Hepatocyte (in vitro differentiated cells): Measurements from ENCODE around the gene CCBE1. TPM values are rescaled to one million over a fixed set of nuclear protein-coding genes. Genes with fewer than 3 reads are reported as not detected.

Experiments
- DNase-seq: peaks from one replicate; pipeline ENCODE4 v3.0.0-alpha.2; 2016; ENCODE audit warnings: low spot score
- H2AFZ ChIP-seq: fragments of 200-600 bp; sonication (generic); 2 replicates; pipeline ENCODE4 v1.6.0; 2016; ENCODE audit warnings: antibody characterized with exemption, mild to moderate bottlenecking
- H3K27ac ChIP-seq: fragments of 200-600 bp; sonication (generic); 2 replicates; pipeline ENCODE4 v1.5.1; 2016; ENCODE audit warnings: mild to moderate bottlenecking
- H3K27me3 ChIP-seq: fragments of 200-600 bp; sonication (generic); 2 replicates; pipeline ENCODE4 v1.6.1; 2016
- H3K36me3 ChIP-seq: fragments of 200-600 bp; sonication (generic); replicated peaks from 2 replicates; pipeline ENCODE4 v1.5.1; 2016; ENCODE audit warnings: low read depth; ENCODE audit not compliant: insufficient read depth
- H3K4me1 ChIP-seq: fragments of 200-600 bp; sonication (generic); 2 replicates; pipeline ENCODE4 v1.5.1; 2016; ENCODE audit warnings: mild to moderate bottlenecking, moderate library complexity; ENCODE audit not compliant: insufficient read depth
- H3K4me2 ChIP-seq: fragments of 200-600 bp; sonication (generic); 2 replicates; pipeline ENCODE4 v1.6.0; 2016
- H3K4me3 ChIP-seq: fragments of 200-600 bp; sonication (generic); 2 replicates; pipeline ENCODE4 v1.5.1; 2016; ENCODE audit warnings: mild to moderate bottlenecking
- H3K79me2 ChIP-seq: fragments of 200-600 bp; sonication (generic); 2 replicates; pipeline ENCODE4 v1.6.0; 2017; ENCODE audit warnings: mild to moderate bottlenecking
- H3K9me2 ChIP-seq: fragments of 200-600 bp; sonication (generic); replicated peaks from 2 replicates; pipeline ENCODE4 v1.6.0; 2017; ENCODE audit warnings: mild to moderate bottlenecking; ENCODE audit not compliant: insufficient read depth
- H3K9me3 ChIP-seq: fragments of 200-600 bp; sonication (generic); 2 replicates; pipeline ENCODE4 v1.5.1; 2016; ENCODE audit warnings: low read depth, mild to moderate bottlenecking
- H4K20me1 ChIP-seq: fragments of 200-600 bp; sonication (generic); 2 replicates; pipeline ENCODE4 v1.6.0; 2016; ENCODE audit warnings: mild to moderate bottlenecking; ENCODE audit not compliant: insufficient read depth, poor library complexity, severe bottlenecking
- EZH2 ChIP-seq: fragments of 200-600 bp; sonication (generic); IDR thresholded peaks from 2 replicates; pipeline ENCODE4 v1.6.1; 2016; ENCODE audit warnings: antibody characterized with exemption, mild to moderate bottlenecking, borderline replicate concordance
- EZH2phosphoT487 ChIP-seq: fragments of 200-600 bp; sonication (generic); IDR thresholded peaks from one replicate; pipeline ENCODE4 v1.6.1; 2018; ENCODE audit warnings: antibody characterized with exemption, mild to moderate bottlenecking, low read depth, moderate library complexity; ENCODE audit not compliant: unreplicated experiment, severe bottlenecking
- WGBS: methylation state at CpG from one replicate; pipeline ENCODE4 v1.1.6; 2016; ENCODE audit warnings: low lambda C conversion rate; ENCODE audit errors: missing lambda C conversion rate; 5-methylcytosine and 5-hydroxymethylcytosine counted together
- polyA plus RNA-seq: library from polyadenylated mRNA; unstranded; fragments of >200 nt; fragmentation: Nextera tagmentation; extraction: Ambion mirVana; gene quantifications from 2 replicates; pipeline ENCODE4 v1.2.1, GENCODE V29; 2016
- total RNA-seq: library from RNA; depleted of rRNA; stranded (reverse); fragments of >200 nt; gene quantifications from 2 replicates; pipeline ENCODE4 v1.2.3, GENCODE V29; 2014
- TF ChIP-seq, protein P1 (sequence below): fragments of 200-600 bp; sonication (generic); IDR thresholded peaks from 2 replicates; pipeline ENCODE4 v1.5.1; 2016; ENCODE audit warnings: antibody characterized with exemption, mild to moderate bottlenecking; ENCODE audit not compliant: poor library complexity

Gene CCBE1
- total and polyA plus RNA-seq, 2 experiments from 2014 or later: 3.1 to 9.2 TPM

DNA sequence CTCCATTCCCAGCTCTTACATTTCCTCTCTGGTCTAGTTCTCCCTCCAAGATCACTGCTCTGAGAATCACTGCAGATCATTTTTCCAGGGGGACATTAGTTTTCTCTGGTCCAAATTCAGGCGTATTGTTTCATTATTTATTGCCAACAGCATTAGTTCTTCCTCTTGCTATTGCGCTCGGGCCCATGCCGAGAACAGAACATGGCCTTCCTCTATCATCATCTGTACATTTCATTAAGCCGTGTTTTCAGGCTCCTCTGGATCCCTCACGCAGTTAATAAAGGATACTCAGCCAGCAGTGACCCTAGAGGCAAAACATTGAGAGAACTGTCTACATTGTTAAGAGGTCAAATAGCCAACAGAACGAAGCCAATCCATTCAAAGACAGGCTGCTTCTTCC, 63.9 kb downstream of the CCBE1 start:
- no peak for DNase-seq
- Histone ChIP-seq H3K27ac (no peak overlapping the region), H3K9me3 (no peaks in the 10 kb centered on the region), H3K36me3 (no peaks in the 10 kb centered on the region), H3K9me2 (no peaks in the 10 kb centered on the region), H3K4me1 (no peaks in the 10 kb centered on the region), H2AFZ (no peak overlapping the region), H4K20me1 (no peaks in the 10 kb centered on the region), H3K27me3 (no peaks in the 10 kb centered on the region), H3K4me3 (no peak overlapping the region), H3K79me2 (no peaks in the 10 kb centered on the region), H3K4me2 (no peak overlapping the region)
- TF ChIP-seq EZH2phosphoT487: no peak
- no peak for TF ChIP-seq EZH2
- TF ChIP-seq, protein P1, sequence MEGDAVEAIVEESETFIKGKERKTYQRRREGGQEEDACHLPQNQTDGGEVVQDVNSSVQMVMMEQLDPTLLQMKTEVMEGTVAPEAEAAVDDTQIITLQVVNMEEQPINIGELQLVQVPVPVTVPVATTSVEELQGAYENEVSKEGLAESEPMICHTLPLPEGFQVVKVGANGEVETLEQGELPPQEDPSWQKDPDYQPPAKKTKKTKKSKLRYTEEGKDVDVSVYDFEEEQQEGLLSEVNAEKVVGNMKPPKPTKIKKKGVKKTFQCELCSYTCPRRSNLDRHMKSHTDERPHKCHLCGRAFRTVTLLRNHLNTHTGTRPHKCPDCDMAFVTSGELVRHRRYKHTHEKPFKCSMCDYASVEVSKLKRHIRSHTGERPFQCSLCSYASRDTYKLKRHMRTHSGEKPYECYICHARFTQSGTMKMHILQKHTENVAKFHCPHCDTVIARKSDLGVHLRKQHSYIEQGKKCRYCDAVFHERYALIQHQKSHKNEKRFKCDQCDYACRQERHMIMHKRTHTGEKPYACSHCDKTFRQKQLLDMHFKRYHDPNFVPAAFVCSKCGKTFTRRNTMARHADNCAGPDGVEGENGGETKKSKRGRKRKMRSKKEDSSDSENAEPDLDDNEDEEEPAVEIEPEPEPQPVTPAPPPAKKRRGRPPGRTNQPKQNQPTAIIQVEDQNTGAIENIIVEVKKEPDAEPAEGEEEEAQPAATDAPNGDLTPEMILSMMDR: no peak
- WGBS: 84% methylated on average over 7 of the region's 7 CpGs

DNA sequence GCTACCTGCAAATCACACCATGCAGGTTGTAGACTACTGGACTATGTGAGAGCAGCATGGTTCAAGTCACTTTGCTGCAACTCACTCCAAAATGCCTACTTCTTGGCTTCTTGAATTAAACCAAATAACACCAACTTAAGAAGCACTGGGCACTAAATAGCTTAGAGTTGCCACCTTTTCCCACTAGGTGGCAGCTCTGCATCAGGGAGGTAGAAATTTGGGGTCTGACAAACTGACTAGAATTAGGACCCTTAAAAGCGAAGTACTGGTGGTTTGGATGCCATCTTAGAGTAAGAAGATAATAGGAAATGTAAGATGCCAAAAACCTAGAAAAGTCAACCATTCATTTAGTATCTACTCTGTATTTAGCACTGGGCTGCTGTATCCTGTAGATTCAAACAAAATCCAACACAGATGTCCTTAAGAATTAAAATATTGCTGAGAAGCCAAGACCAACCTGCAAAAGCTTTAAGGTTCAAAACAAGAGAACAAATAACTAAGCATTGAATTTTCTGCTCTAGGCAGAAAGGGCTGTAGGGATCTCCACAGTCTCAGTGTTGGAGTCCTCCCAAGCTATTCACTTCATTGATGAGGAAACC, 65.5 kb downstream of the CCBE1 start:
- no peaks in the 10 kb centered on the region for H3K9me2 ChIP-seq
- H3K27me3 ChIP-seq: no peaks in the 10 kb centered on the region
- H2AFZ ChIP-seq: no peak overlapping the region
- DNase-seq: peak; percentile 17
- 69% methylated on average over 1 of the region's 1 CpG for WGBS
- H4K20me1 ChIP-seq: no peaks in the 10 kb centered on the region
- H3K4me1 ChIP-seq: no peaks in the 10 kb centered on the region
- no peaks in the 10 kb centered on the region for H3K9me3 ChIP-seq
- no peak overlapping the region for H3K4me2 ChIP-seq
- no peaks in the 10 kb centered on the region for H3K79me2 ChIP-seq
- no peak overlapping the region for H3K27ac ChIP-seq
- H3K4me3 ChIP-seq: no peak overlapping the region
- no peaks in the 10 kb centered on the region for H3K36me3 ChIP-seq
- no peak for TF ChIP-seq EZH2
- TF ChIP-seq EZH2phosphoT487: no peak
- TF ChIP-seq, protein P1: peak; percentile 66

DNA sequence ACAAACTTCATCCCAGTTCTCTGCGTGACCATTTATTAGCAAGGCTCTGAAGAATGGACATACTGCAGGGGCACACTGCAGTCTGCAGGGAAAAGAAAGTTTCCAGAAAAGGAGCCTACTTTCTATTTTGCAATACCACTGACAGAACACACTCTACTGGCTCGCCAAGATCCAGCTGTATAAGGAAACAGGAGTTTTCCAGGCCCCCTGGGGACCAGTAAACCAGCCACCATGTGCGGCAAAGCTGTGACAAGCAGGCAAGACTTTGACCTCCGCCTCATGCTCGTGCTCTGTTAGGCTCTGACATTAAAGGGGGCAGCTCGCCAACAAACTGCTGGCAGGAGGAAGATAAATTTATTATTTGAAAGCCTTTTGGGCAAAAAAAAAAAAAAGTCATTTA, 67.3 kb downstream of the CCBE1 start:
- Histone ChIP-seq H3K36me3 (no peaks in the 10 kb centered on the region), H3K4me3 (no peak overlapping the region), H3K4me2 (no peak overlapping the region), H3K27ac (no peak overlapping the region), H4K20me1 (no peaks in the 10 kb centered on the region), H3K4me1 (no peaks in the 10 kb centered on the region), H3K27me3 (no peaks in the 10 kb centered on the region), H3K79me2 (no peaks in the 10 kb centered on the region), H3K9me3 (no peaks in the 10 kb centered on the region), H3K9me2 (no peaks in the 10 kb centered on the region), H2AFZ (no peak overlapping the region)
- WGBS: 72% methylated on average over 6 of the region's 6 CpGs
- DNase-seq: no peak
- TF ChIP-seq, protein P1: no peak
- TF ChIP-seq EZH2phosphoT487 (no peak), EZH2 (no peak)

GRCh38 chr18:59628995-59629394, 68.2 kb downstream of the CCBE1 start:
- 100% methylated on average over 1 of the region's 1 CpG for WGBS
- Histone ChIP-seq H3K4me3 (no peak overlapping the region), H3K27me3 (no peaks in the 10 kb centered on the region), H3K9me2 (no peaks in the 10 kb centered on the region), H4K20me1 (no peaks in the 10 kb centered on the region), H3K9me3 (no peaks in the 10 kb centered on the region), H3K27ac (no peak overlapping the region), H2AFZ (no peak overlapping the region), H3K4me2 (no peak overlapping the region), H3K4me1 (peaks cover 3% of the 10 kb centered on the region), H3K36me3 (no peaks in the 10 kb centered on the region), H3K79me2 (no peaks in the 10 kb centered on the region)
- no peak for TF ChIP-seq EZH2
- TF ChIP-seq EZH2phosphoT487: no peak
- TF ChIP-seq, protein P1: no peak
- DNase-seq: no peak
